Testis (tissue), 3 donors: ENCODE data around the gene CD2. TPM values are rescaled to one million over a fixed set of nuclear protein-coding genes. Genes with fewer than 3 reads are reported as not detected.

Source experiments
- DNase-seq: peaks from one replicate; pipeline ENCODE4 v3.0.0-alpha.2; 2019
- H3K27ac ChIP-seq, 2 donors: fragments of 200-600 bp; sonication (generic); one replicate each; pipeline ENCODE4 v1.5.1; 2019
- H3K27me3 ChIP-seq: fragments of 200-600 bp; sonication (generic); one replicate; pipeline ENCODE4 v1.5.1; 2019
- H3K36me3 ChIP-seq: fragments of 200-600 bp; sonication (generic); one replicate; pipeline ENCODE4 v1.5.1; 2017; ENCODE audit warnings: low read depth; ENCODE audit errors: missing control alignments
- H3K4me1 ChIP-seq: fragments of 200-600 bp; sonication (generic); one replicate; pipeline ENCODE4 v1.5.1; 2019
- H3K4me3 ChIP-seq, 2 donors: fragments of 200-600 bp; sonication (generic); one replicate each; pipeline ENCODE4 v1.5.1; 2017 to 2019
- H3K9me3 ChIP-seq: fragments of 200-600 bp; sonication (generic); one replicate; pipeline ENCODE4 v1.5.1; 2017
- CTCF ChIP-seq, 3 experiments: fragments of 450-650 bp in 2 of 3; fragments of 200-600 bp in 1 of 3; sonication (generic) in 1 of 3; IDR thresholded peaks; one replicate each; pipeline ENCODE4 v1.5.1; 2016 to 2019; ENCODE audit warnings: antibody characterized with exemption in 3 of 3, mild to moderate bottlenecking in 2 of 3, moderate library complexity in 1 of 3
- POLR2A ChIP-seq: fragments of 450-650 bp; IDR thresholded peaks from one replicate; pipeline ENCODE4 v1.6.1; 2017; ENCODE audit warnings: antibody characterized with exemption, mild to moderate bottlenecking, moderate library complexity
- WGBS, 2 donors: methylation state at CpG; one replicate each; pipeline ENCODE4 v1.1.5; 2018; 5-methylcytosine and 5-hydroxymethylcytosine counted together
- intact Hi-C: fragments of 100-400 bp; cut with DNase I; formaldehyde crosslinking; loops from one replicate; pipeline ENCODE4 v1.15.1; 2023; ENCODE audit warnings: low total_unique reads
- polyA plus RNA-seq: library from polyadenylated mRNA; stranded (reverse); fragments of 350-450 nt; fragmentation: Illumina TruSeq; extraction: RNeasy Lipid Tissue Mini Kit (QIAGEN cat#74804); gene quantifications from one replicate; pipeline ENCODE4 v1.2.3, GENCODE V29; 2014; ENCODE audit warnings: low read depth, low replicate concordance; ENCODE audit not compliant: insufficient read depth
- total RNA-seq, 2 donors: library from RNA; depleted of rRNA; stranded (reverse); fragments of >200 nt; gene quantifications; one replicate each; pipeline ENCODE4 v1.2.3, GENCODE V29; 2016

The CD2 gene
- total and polyA plus RNA-seq, 3 donors from 2014 or later: 0.63 to 5.8 (median 1.4) TPM

- H3K4me3 ChIP-seq: peak overlapping the region in 1 of 2 donors; percentile 28
- DNase-seq: no peak
- no peak overlapping the region for H3K27ac ChIP-seq
- no peaks in the 10 kb centered on the region for H3K4me1 ChIP-seq
- TF ChIP-seq POLR2A (no peak), CTCF (IDR thresholded peaks at IDR 0.05) (no peak)
- 63 to 65% methylated on average over 29 of the region's 29 CpGs for WGBS, 2 donors
- H3K36me3 ChIP-seq: no peaks in the 10 kb centered on the region
- H3K27me3 ChIP-seq: no peaks in the 10 kb centered on the region
- intact Hi-C loops: no loop called here
- no peaks in the 10 kb centered on the region for H3K9me3 ChIP-seq
These were observed 21.0 kb downstream of the CD2 start for GRCh38 chr1:116775116-116775752.

- Histone ChIP-seq H3K27ac (no peak overlapping the region), H3K36me3 (no peaks in the 10 kb centered on the region), H3K9me3 (no peaks in the 10 kb centered on the region), H3K4me3 (no peak overlapping the region), H3K27me3 (no peaks in the 10 kb centered on the region), H3K4me1 (no peaks in the 10 kb centered on the region)
- intact Hi-C loops: no loop called here
- DNase-seq: no peak
- WGBS, 2 donors: 72 to 76% methylated on average over 3 of the region's 3 CpGs
- TF ChIP-seq CTCF (IDR thresholded peaks at IDR 0.05) (no peak), POLR2A (no peak)
These were observed 23.9 kb downstream of the CD2 start for GRCh38 chr1:116777831-116778830.

- DNase-seq: no peak
- no peaks in the 10 kb centered on the region for H3K4me1 ChIP-seq
- no peaks in the 10 kb centered on the region for H3K36me3 ChIP-seq
- intact Hi-C loops: no loop called here
- 94 to 97% methylated on average over 6 of the region's 6 CpGs for WGBS, 2 donors
- no peaks in the 10 kb centered on the region for H3K27me3 ChIP-seq
- no peak overlapping the region for H3K27ac ChIP-seq
- TF ChIP-seq POLR2A (no peak), CTCF (IDR thresholded peaks at IDR 0.05) (no peak)
- H3K4me3 ChIP-seq: no peak overlapping the region
- H3K9me3 ChIP-seq: no peaks in the 10 kb centered on the region
These were observed 26.8 kb downstream of the CD2 start for GRCh38 chr1:116781034-116781433.

- TF ChIP-seq POLR2A (no peak), CTCF (IDR thresholded peaks at IDR 0.05) (no peak)
- no peak overlapping the region for H3K4me3 ChIP-seq
- intact Hi-C loops: no loop called here
- H3K4me1 ChIP-seq: no peaks in the 10 kb centered on the region
- no peaks in the 10 kb centered on the region for H3K27me3 ChIP-seq
- H3K27ac ChIP-seq: no peak overlapping the region
- no peaks in the 10 kb centered on the region for H3K36me3 ChIP-seq
- DNase-seq: no peak
- H3K9me3 ChIP-seq: no peaks in the 10 kb centered on the region
- WGBS, 2 donors: 85 to 91% methylated on average over 4 of the region's 4 CpGs
These were observed 30.8 kb downstream of the CD2 start for GRCh38 chr1:116785006-116785405.
